ENCODE data around the gene GRHL1. TPM values are rescaled to one million over a fixed set of nuclear protein-coding genes. Genes with fewer than 3 reads are reported as not detected.
A peak's percentile ranks its signal among the peaks of the same experiment; 100 is the strongest.

GRHL1 gene
- total RNA-seq, 1 donor from 2014 or later = 1.0 TPM

DNA sequence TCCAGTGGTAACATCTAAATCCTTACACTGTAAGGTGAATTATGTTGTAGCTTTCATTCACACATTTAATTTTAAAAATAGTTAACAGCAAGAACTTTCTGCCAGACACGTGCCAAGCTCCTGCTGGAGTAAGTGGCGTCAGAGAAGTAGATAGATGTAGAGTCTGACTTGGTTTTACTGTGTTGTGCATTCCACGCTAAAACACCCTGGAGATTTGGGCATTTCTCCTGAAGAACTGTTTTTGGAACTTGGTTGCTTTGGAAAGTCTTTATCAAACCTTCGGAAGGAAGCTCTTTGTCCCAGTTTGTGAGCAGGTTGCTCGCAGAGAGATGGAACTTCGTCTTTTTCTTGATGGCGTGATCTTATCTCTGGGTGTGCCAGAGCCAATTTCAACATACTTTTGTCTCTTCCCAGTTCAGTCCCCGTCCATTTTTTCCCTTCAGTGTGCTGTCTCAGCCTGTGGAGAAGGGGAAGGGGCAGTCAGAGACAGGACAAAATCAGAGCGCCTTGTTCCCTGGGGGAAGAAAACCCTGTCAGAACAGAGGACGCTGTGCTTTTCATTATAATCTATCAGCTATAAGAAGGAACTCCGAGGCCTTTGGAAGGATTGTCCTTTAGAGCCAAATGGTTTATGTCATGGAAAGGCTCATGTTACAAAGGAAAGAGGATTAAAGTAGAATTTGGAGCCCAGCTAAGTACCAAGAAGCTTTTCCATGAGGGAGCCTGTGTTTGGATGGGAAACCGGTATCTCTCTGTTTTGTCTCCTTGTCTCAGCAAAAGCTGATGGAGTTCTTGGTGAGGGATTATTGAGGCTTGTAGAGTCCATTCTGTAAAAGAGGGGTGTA, 18.9 kb downstream of the GRHL1 start:
- DNase-seq = no peak
- intact Hi-C loops (cut with micrococcal nuclease) = no loop called here
- ATAC-seq = no peak

DNA sequence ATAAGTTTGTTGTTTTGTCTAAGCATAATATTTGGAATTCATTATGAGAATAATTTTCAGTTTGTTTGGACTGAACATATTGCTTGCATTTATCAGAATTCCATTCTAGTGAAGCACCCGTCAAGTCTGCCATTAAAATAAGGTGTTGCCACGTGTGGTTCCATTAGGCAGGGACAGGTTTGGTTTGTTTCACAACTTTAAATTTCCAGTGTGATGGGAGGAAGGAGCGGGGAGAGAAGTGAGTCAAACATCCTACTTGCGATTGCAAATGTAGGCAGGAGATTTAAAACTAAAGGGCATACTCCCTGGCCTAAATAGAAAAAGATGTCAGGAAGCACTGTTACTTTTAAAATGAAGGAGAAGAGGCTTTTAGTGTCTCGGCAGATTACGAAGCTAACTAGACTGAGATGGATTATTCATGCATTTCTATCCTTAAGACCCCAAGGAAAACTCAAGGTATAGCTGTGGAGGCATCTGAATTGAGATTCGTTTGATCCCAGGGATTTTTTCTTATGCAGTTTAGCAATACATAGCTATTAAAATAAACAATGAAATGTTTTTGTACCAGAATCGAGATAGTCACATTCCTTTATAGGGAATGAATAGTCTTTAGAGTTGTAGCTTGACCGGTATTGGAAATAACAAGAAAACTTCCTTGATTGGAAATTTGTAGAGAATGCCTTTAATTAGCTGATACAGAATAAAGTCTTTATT, 19.8 kb downstream of the GRHL1 start:
- intact Hi-C loops (cut with micrococcal nuclease) = no loop called here
- no peak for DNase-seq
- ATAC-seq = no peak

DNA sequence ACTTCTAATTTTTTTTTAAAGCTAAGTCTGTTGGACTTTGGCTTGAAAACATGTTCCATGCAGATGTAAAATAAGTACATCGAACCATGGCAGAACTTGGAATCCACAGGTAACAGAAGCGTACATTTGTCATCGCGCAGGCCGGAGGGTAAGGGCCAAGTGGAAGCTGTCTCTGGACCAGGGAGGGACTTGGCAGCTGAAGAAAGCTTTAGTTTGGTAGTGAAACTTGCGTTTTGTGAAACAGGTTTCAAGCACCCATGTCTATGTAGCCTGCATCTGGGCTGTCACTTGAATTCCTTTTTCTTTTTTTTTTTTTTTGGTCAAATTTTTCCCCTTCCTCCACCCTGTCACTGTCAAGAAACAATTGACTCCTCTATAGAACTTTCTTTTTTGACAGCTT, 20.4 kb downstream of the GRHL1 start:
- DNase-seq = no peak
- intact Hi-C loops (cut with micrococcal nuclease) = no loop called here
- no peak for ATAC-seq

DNA sequence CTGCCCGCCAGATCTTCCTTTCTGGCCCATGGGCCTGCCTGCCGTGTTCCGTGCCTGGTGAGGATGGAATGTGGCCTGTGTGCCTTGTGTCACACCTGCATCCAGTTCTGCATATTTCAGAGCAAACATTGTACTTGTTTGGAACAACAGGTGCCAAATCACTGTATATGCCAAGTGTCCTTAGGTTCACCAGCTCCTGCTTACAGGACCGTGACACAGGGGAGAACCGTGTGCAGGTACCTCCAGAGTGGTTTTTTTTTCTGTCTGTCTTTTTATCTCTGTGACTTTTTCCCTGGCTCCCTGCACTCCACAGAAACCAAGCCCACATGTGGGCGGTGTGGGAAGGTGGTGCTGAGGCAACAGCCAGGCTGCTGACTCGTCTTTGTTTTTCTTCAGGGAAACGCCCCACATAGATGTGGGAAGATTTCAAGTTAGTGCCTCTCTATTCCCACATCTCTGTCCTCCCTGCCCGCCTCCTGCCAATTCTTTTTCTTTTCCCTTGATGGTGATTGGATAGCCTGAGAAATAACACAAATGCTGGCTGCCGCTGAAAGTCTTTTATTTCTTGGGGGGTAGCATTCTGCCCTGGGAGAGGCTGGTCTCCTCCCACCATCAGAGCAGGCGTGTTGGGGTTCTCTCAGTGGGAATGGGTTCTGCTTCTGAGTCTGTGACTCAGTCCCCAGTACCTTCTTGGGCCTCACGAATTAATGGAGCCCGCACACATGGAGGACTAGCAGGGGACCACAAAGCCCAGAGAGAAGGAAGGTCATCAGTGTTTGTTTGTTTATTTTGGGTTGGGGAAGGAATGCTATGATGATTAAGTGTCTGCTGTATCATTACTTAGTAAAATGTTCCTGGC, 21.4 kb downstream of the GRHL1 start:
- intact Hi-C loops (cut with micrococcal nuclease) = no loop called here
- DNase-seq = no peak
- ATAC-seq = peak; percentile 25

DNA sequence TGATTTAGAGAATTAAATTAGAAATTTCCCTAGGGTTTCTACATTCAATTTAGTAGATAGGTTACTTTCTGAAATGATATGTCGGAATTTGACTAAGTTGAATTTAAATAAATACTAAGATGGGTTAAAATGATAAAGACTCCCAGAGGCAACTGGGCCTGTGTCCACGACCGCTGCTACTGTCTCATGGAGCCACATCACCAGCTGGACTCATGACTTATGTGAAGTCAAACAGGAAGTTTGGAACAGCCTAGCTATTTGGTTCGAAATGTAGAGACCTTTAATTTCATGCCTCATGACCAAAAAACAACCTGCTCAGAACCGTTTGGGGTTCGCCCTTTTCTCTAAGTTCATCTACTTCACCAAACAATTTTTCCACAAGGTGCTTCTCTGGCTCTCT, 22.2 kb downstream of the GRHL1 start:
- no peak for DNase-seq
- peak; percentile 15 for ATAC-seq
- intact Hi-C loops (cut with micrococcal nuclease) = no loop called here

DNA sequence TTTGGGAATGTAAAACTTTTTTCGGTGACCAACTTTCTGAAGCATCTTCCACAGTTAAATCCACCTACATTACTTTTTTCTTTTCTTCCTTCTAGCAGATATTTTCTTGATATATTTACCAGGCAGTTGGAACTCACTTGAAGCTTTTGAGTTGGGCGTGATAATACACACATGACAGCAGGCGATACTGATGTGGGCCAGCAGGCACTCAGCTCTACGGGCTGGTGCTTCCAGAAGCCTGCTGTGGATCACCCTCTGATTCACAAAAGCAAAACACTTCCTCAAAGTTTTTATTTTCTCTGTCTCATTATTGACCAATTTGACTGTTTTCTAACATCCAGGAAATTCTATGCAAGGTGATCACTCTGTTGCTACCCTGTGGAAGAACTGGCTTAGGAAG, 22.9 kb downstream of the GRHL1 start:
- peak; percentile 82 for ATAC-seq
- DNase-seq = no peak
- intact Hi-C loops (cut with micrococcal nuclease) = no loop called here

DNA sequence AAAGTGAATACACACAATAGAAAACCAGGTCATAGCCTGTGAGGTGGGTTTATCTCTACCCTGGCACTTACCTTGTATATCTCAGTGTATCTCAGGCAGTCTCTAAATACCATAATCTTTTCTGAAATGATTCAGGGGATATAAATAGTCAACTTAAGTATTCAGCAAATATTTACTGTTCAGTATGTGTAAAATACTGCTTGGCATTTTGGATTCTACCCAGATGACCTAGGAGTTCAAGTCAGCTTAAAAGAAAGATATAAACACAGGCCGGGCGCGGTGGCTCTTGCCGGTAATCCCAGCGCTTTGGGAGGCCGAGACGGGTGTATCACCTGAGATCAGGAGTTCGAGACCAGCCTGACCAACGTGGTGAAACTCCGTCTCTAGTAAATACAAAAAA, 23.8 kb downstream of the GRHL1 start:
- ATAC-seq (no peak), DNase-seq (no peak)
- intact Hi-C loops (cut with micrococcal nuclease) = no loop called here

DNA sequence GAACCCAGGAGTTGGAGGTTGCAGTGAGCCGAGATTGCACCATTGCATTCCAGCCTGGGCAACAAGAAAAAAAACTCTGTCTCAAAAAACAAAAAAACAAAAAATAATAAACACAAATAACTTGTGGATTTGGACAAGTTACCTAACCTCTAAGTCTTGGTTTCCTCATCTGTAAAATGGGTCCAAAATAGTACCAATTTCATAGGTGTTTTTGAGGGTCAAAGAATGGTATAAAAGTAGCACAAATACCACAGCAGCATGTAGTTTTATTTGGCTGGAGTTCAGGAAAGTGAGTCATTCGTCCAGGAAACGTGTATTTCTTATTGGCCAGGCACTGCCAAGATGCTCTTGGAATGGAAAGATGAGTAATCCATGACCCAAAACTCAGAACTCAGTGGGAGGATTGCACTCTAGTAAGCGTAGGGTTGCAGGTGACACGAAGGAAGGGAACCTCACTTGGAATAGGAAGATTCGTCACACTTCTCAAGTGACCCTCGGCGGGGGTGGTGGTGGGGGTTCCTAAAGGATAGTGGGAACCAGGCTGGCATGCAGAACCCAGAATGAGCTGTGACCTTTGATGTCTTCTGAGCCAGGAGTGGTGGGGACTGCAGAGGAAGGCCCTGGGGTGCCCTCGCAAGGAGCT, 24.4 kb downstream of the GRHL1 start:
- ATAC-seq (peak; percentile 62), DNase-seq (no peak)
- intact Hi-C loops (cut with micrococcal nuclease) = no loop called here

DNA sequence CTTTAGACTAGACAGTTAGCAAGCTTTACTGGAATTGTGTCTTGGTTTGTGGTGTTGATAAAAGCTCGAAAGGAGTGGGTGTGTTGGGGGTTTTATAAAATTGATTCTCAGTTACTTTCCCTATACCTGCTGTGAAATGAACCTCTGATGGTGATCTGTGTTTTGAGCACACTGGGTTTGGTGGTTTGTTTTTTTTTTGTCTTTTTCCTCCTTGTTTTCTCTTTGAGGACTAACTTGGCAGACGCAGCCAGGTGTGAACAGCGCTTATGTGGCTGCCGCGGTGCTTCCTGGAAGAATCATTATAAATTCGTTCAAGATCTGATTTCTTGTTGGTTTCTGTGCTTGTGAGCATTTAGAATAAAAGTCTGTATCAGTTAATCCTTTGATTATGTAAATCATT, 28.5 kb downstream of the GRHL1 start:
- intact Hi-C loops (cut with micrococcal nuclease) = loop anchor here (5.0 kb wide), 1 partner anchor 67 kb away; no protein-coding TSS in a partner anchor
- no peak for ATAC-seq
- DNase-seq = no peak

DNA sequence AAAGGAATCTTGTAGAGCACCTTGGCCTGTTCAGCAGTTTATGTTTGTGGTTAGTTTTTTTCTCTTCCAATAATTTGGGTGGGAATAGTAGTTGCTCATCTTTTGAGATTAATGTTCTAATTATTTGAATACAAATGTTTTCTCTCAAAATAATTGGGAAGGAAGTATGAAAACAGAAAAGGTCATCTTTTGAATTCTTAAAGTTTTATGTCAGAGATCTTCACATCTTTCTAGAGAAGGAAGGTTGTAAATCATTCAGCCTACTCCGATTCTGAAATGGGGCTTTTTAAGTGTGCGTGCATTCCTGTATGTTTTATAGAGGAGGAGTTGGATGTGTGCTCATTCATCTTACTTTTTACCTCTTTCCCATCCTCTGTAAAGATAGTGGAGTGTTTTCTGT, 29.0 kb downstream of the GRHL1 start:
- ATAC-seq = no peak
- intact Hi-C loops (cut with micrococcal nuclease) = loop anchor here (5.0 kb wide), 1 partner anchor 67 kb away; no protein-coding TSS in a partner anchor
- DNase-seq = no peak

DNA sequence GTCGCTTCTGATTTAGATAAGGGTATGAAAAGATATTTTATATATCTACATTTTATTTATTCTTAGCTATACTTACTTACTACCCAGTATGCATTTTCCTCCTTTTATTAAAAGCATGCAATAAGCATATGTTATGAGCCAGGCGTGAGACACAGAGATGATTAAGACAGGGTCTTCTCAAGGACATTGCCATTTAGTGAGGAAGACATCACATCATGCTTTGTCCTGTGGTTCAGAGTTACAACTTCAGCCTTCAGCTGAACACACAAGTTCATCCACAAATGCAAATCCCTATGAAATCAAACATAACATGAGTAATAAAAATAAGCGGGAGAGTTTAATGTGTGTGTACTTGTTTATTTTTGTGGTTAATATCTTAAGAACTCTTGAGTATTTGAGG, 30.2 kb downstream of the GRHL1 start:
- DNase-seq = no peak
- intact Hi-C loops (cut with micrococcal nuclease) = loop anchor here (5.0 kb wide), 1 partner anchor 66 kb away; no protein-coding TSS in a partner anchor
- no peak for ATAC-seq

DNA sequence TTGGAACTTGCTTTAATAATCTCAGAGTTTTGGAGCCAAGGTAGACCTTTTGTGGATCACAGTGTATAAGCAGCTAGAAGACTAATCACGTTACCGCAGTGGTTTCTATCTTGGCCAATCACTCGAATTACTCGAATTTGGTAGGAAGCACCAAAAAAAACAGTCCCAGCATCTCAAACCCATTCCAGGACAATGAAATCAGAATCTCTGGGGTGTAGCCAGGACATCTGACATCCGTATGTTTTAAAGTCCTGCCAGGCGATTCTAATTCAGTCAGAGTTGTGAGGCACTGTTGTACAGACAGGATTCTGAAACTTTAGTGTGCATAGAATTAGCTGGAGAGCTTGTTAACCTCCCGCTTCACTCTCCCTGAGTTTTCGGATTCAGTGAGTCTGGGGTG, 30.8 kb downstream of the GRHL1 start:
- peak; percentile 82 for ATAC-seq
- intact Hi-C loops (cut with micrococcal nuclease) = loop anchor here (5.0 kb wide), 1 partner anchor 65 kb away; no protein-coding TSS in a partner anchor
- DNase-seq = no peak

DNA sequence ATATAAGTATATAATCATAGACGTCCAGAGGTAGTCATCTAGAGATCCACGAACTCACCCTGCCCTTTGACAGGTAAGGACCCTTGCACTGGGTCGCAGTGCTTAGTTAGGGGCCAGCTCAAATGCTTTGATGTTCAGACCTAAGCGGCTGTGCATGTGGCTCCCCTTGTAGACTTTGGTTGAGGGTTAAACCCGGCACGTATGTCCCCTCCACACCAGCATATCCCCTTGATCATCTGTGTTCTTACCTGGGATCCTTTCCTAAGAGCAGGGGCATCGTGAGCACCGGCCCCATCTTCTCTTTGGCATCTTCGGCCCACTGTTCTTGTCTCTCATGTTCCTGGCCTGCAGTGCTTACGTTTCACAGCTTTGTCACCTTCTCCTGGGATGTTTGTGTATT, 31.4 kb downstream of the GRHL1 start:
- ATAC-seq (no peak), DNase-seq (no peak)
- intact Hi-C loops (cut with micrococcal nuclease) = loop anchor here (5.0 kb wide), 1 partner anchor 64 kb away; no protein-coding TSS in a partner anchor

DNA sequence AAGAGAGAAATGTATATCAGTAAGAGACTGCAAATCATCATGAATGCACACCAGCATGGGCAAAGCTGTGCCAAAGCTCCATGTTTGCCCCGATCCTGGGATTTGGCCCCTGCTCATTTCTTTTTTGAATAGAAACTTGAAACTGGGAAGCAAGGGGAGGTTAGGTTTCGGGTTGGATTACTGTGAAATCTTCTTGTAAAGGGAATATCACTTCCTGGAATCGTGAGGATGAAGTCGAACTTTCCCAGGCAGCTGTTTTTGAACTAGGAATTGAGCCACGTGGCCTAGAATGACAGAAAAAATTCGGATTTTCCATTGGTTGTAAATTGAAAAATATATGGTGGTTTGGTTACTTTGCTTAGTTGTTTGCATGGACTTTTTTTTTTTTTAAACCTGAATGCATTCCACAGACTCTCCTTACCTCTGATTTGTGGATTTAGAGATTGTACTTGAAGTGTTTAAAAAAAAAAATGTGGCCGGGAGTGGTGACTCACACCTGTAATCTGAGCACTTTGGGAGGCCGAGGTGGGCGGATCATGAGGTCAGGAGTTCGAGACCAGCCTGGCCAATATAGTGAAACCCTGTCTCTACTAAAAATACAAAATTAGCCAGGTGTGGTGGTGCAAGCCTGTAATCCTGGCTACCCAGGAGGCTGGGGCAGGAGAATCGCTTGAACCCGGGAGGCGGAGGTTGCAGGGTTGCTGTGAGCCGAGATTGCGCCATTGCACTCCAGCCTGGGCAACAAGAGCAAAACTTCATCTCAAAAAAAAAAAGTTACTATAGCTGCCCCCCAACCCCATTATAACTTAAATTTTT, 32.1 kb downstream of the GRHL1 start:
- peak; percentile 5 for ATAC-seq
- no peak for DNase-seq
- intact Hi-C loops (cut with micrococcal nuclease) = loop anchor here (5.0 kb wide), 1 partner anchor 64 kb away; no protein-coding TSS in a partner anchor

DNA sequence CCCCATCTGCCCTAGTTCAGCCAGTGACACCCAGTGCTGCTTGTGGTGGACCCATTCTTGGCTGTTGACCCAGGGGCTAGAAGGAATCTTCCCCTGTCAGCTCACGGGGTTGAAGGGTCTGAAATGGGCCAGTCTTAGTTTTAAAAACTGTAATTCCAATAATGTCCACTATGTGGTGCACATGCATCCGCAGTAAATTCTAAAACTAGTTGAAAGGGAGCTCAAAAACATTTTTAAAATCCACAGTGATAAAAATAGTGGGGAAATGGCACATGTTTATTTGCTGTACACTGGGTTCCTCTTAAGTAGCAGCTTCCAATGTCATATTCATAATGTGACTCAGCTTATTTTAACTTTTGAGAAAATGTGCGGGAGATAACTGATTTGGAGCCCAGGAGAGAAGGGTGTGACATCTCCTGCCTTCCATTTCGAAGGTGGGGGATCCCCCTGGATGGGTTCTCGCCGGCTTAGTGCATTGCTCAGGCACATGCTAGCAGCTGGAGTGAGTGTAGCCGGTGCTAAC, 32.8 kb downstream of the GRHL1 start:
- intact Hi-C loops (cut with micrococcal nuclease) = loop anchor here (5.0 kb wide), 1 partner anchor 63 kb away; no protein-coding TSS in a partner anchor
- ATAC-seq (peak; percentile 69), DNase-seq (no peak)

DNA sequence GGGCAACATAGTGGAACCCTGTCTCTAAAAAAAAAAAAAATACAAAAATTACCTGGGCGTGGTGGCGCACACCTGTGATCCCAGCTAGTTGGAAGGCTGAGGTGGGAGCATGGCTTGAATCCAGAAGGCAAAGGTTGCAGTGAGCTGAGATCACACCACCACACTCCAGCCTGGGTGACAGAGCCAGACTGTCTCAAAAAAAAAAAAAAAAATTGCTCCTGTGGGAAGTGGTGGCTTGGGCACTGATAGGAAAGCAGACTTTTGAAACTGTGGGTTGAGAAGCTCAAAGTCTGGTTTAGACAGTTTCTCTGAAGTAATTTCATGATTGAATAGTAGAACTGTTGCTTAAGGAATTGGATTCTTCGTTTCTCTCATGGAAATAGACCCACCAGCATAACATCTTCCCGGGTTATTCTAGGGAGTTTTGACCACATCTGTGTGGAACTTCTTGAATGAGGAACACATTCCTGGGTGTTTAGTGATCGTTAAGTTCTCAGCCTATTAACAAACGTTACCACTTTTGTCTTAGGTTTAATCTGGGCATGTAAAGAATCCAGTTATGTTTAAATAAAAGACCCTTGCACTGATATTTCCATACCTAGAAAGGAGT, 33.5 kb downstream of the GRHL1 start:
- intact Hi-C loops (cut with micrococcal nuclease) = loop anchor here (5.0 kb wide), 1 partner anchor 62 kb away; no protein-coding TSS in a partner anchor
- DNase-seq = no peak
- peak; percentile 6 for ATAC-seq

DNA sequence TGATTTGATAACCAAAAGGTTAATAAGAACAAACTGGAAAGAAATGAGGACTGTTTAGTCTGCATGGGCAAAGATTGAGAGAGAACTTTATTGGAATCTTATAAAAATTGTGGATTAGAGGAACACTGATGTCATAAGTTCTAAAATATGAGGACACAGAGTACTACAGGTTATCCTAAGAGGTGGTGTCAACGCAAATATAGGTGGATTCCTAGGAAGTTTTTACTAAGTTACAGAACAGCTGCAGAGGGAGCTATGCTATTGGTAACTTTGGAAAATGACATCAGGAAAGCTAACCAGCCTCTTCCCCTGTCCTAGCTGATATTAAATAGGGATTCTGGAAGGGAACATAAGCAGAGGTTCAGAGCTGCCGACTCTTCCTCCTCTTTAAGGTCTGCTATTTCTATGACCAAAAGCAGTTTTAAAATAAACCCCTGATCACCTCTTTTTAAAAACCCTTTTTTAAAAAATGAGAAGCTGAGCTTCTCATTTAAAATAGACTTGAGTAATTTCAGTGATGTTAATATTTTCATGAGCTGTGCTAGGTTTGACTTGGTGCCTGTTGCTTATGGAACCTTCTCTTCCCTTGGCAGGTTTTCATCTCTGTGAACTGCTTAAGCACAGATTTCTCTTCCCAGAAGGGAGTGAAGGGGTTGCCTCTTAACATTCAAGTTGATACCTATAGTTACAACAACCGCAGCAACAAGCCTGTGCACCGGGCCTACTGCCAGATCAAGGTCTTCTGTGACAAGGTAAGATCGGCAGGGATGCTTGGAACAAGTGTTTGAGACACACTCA, 34.2 kb downstream of the GRHL1 start:
- ATAC-seq (no peak), DNase-seq (no peak)
- intact Hi-C loops (cut with micrococcal nuclease) = no loop called here

All from left ventricle myocardium superior (tissue), 1 donor.